Keratinocyte (primary cell): ENCODE measurements around the gene RDH5. TPM values are rescaled to one million over a fixed set of nuclear protein-coding genes. Genes with fewer than 3 reads are reported as not detected.

Experiments used
- DNase-seq: peaks from one replicate; pipeline ENCODE4 v3.0.0-alpha.2; 2011; ENCODE audit warnings: low read depth, missing footprints, low spot score
- FAIRE-seq: peaks from 2 replicates; lab custom pipeline; 2011; peaks lifted over from hg19 to GRCh38; lab: Jason Lieb, UNC
- H2AFZ ChIP-seq: 2 replicates; pipeline ENCODE4 v1.6.0; 2012; ENCODE audit warnings: low read length, control low read depth, inconsistent platforms; ENCODE audit not compliant: control insufficient read depth
- H3K27ac ChIP-seq: 2 replicates; pipeline ENCODE4 v1.5.1; 2011; ENCODE audit warnings: low read length; ENCODE audit not compliant: control insufficient read depth, insufficient read depth
- H3K27me3 ChIP-seq: 3 replicates; pipeline ENCODE4 v1.6.0; 2011; ENCODE audit warnings: low read length; ENCODE audit not compliant: control insufficient read depth, insufficient read depth; ENCODE audit errors: extremely low read depth
- H3K36me3 ChIP-seq, 2 experiments: 2 replicates in 1 of 2; 3 replicates in 1 of 2; pipeline ENCODE4 v1.5.1; 2011; ENCODE audit warnings: low read length in 2 of 2, mild to moderate bottlenecking in 1 of 2; ENCODE audit not compliant: control insufficient read depth in 2 of 2, insufficient read depth in 2 of 2; ENCODE audit errors: extremely low read depth in 1 of 2
- H3K4me1 ChIP-seq: 3 replicates; pipeline ENCODE4 v1.5.1; 2011; ENCODE audit warnings: low read length; ENCODE audit not compliant: control insufficient read depth, insufficient read depth; ENCODE audit errors: extremely low read depth
- H3K4me2 ChIP-seq: 3 replicates; pipeline ENCODE4 v1.6.0; 2011; ENCODE audit warnings: low read depth, low read length; ENCODE audit not compliant: control insufficient read depth, insufficient read depth; ENCODE audit errors: extremely low read depth
- H3K4me3 ChIP-seq, 3 experiments: fragments of 200-600 bp in 1 of 3; sonication (generic) in 1 of 3; 2 replicates in 2 of 3; 3 replicates in 1 of 3; pipeline ENCODE4 v1.5.1; 2011 to 2016; ENCODE audit warnings: low read length in 3 of 3, mild to moderate bottlenecking in 3 of 3, control low read depth in 2 of 3, inconsistent platforms in 1 of 3, low read depth in 1 of 3, mixed read lengths in 1 of 3, mixed run types in 1 of 3, moderate library complexity in 1 of 3; ENCODE audit not compliant: control insufficient read depth in 2 of 3, insufficient read depth in 2 of 3; ENCODE audit errors: extremely low read depth in 1 of 3
- H3K79me2 ChIP-seq: 2 replicates; pipeline ENCODE4 v1.6.0; 2012; ENCODE audit warnings: low read length; ENCODE audit not compliant: control insufficient read depth, insufficient read depth
- H3K9ac ChIP-seq: 3 replicates; pipeline ENCODE4 v1.6.0; 2011; ENCODE audit warnings: low read length; ENCODE audit not compliant: control insufficient read depth, insufficient read depth; ENCODE audit errors: extremely low read depth
- H3K9me1 ChIP-seq: 3 replicates; pipeline ENCODE4 v1.6.0; 2011; ENCODE audit warnings: low read length; ENCODE audit not compliant: control insufficient read depth, insufficient read depth; ENCODE audit errors: extremely low read depth
- H3K9me3 ChIP-seq: 2 replicates; pipeline ENCODE4 v1.5.1; 2012; ENCODE audit warnings: low read depth, low read length; ENCODE audit not compliant: control insufficient read depth
- H4K20me1 ChIP-seq: 3 replicates; pipeline ENCODE4 v1.6.0; 2011; ENCODE audit warnings: low read length; ENCODE audit not compliant: control insufficient read depth, insufficient read depth; ENCODE audit errors: extremely low read depth
- EZH2 ChIP-seq: IDR thresholded peaks from one replicate; pipeline ENCODE4 v1.6.1; 2012; ENCODE audit warnings: inconsistent platforms, mild to moderate bottlenecking, low read length, moderate library complexity
- dilution Hi-C: fragments of 300-500 bp; cut with MboI; formaldehyde crosslinking; loops from one replicate; pipeline ENCODE4 v1.7.0; 2020; ENCODE audit warnings: low sequenced_read_pairs; ENCODE audit not compliant: extremely low pct_ligation_motif_present
- polyA plus RNA-seq, 5 experiments: library from polyadenylated mRNA; depleted of rRNA in 3 of 5; stranded (reverse) in 3 of 5; stranded (forward) in 1 of 5; unstranded in 1 of 5; fragments of >200 nt; gene quantifications; 1 replicate in 1 of 5; 2 replicates in 3 of 5; 3 replicates in 1 of 5; pipeline versions ENCODE4 v1.2.1 to v1.2.3, GENCODE V29; 2011 to 2012; ENCODE audit warnings: missing spikeins in 2 of 5, low read depth in 1 of 5, low replicate concordance in 1 of 5
- TF ChIP-seq, protein P1 (sequence below), 3 experiments: IDR thresholded peaks in 1 of 3; conservative IDR thresholded peaks in 1 of 3; optimal IDR thresholded peaks in 1 of 3; 2 replicates in 2 of 3; 3 replicates in 1 of 3; pipeline versions ENCODE3 to v1.5.1; 2011; ENCODE audit warnings: low read length in 3 of 3, mild to moderate bottlenecking in 3 of 3, moderate library complexity in 2 of 3, control low read depth in 1 of 3, inconsistent platforms in 1 of 3; ENCODE audit not compliant: insufficient read depth in 2 of 3; ENCODE audit errors: extremely low read depth in 1 of 3

Gene RDH5
- polyA plus RNA-seq, 1 donor (not counting 4 experiments of a cell fraction or from before 2014, with no cell fraction given): 1.2 TPM

GRCh38 chr12:55676707-55677106 is 43.5 kb upstream of the RDH5 start:
- no peak for TF ChIP-seq EZH2
- TF ChIP-seq, protein P1, sequence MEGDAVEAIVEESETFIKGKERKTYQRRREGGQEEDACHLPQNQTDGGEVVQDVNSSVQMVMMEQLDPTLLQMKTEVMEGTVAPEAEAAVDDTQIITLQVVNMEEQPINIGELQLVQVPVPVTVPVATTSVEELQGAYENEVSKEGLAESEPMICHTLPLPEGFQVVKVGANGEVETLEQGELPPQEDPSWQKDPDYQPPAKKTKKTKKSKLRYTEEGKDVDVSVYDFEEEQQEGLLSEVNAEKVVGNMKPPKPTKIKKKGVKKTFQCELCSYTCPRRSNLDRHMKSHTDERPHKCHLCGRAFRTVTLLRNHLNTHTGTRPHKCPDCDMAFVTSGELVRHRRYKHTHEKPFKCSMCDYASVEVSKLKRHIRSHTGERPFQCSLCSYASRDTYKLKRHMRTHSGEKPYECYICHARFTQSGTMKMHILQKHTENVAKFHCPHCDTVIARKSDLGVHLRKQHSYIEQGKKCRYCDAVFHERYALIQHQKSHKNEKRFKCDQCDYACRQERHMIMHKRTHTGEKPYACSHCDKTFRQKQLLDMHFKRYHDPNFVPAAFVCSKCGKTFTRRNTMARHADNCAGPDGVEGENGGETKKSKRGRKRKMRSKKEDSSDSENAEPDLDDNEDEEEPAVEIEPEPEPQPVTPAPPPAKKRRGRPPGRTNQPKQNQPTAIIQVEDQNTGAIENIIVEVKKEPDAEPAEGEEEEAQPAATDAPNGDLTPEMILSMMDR (optimal IDR thresholded peaks at IDR 0.05 in 1 of 3, IDR thresholded peaks at IDR 0.05 in 1 of 3, conservative IDR thresholded peaks at IDR 0.05 in 1 of 3; ENCODE audit: extremely low read depth in 1 of 3, insufficient read depth in 2 of 3, low read length in 3 of 3): no peak
- Histone ChIP-seq H3K9me1 (no peaks in the 10 kb centered on the region), H3K27me3 (peaks cover 11% of the 10 kb centered on the region), H3K79me2 (no peaks in the 10 kb centered on the region), H3K9me3 (no peaks in the 10 kb centered on the region), H3K9ac (no peak overlapping the region), H3K27ac (no peak overlapping the region), H3K4me3 (no peak overlapping the region), H4K20me1 (no peaks in the 10 kb centered on the region), H3K36me3 (no peaks in the 10 kb centered on the region), H3K4me1 (no peaks in the 10 kb centered on the region), H3K4me2 (no peak overlapping the region), H2AFZ (no peak overlapping the region)
- FAIRE-seq (no peak), DNase-seq (no peak)
- dilution Hi-C loops: no loop called here

DNA sequence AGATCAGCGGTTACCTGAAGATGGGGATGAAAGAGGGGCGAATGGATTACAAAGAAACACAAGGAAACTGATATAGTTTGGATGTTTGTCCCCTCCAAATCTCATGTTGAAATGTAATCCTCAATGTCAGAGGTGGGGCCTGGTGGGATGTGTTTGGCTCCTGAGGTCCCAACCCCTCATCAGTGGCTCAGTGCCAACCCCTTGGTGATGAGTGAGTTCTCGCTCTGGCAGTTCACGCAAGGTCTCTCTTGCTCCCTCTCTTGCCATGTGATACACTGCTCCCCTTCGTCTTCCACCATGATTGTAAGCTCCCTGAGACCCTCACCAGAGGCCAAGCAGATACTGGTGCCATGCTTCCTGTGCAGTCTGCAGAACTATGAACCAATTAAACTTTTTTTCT is 40.5 kb upstream of the RDH5 start:
- FAIRE-seq: no peak
- Histone ChIP-seq H3K9me3 (no peaks in the 10 kb centered on the region), H3K9me1 (no peaks in the 10 kb centered on the region), H4K20me1 (no peaks in the 10 kb centered on the region), H3K4me3 (no peak overlapping the region), H3K9ac (no peak overlapping the region), H3K27ac (no peak overlapping the region), H2AFZ (no peak overlapping the region), H3K27me3 (peaks cover 12% of the 10 kb centered on the region), H3K79me2 (no peaks in the 10 kb centered on the region), H3K36me3 (no peaks in the 10 kb centered on the region), H3K4me1 (no peaks in the 10 kb centered on the region), H3K4me2 (no peak overlapping the region)
- TF ChIP-seq, protein P1 (optimal IDR thresholded peaks at IDR 0.05 in 1 of 3, IDR thresholded peaks at IDR 0.05 in 1 of 3, conservative IDR thresholded peaks at IDR 0.05 in 1 of 3; ENCODE audit: extremely low read depth in 1 of 3, insufficient read depth in 2 of 3, low read length in 3 of 3): no peak
- TF ChIP-seq EZH2: no peak
- no peak for DNase-seq
- dilution Hi-C loops: no loop called here
